IPS DF 19.7 (cell line): ENCODE measurements around the gene ZNG1F.
"Not testable (repeated sequence)": the region's sequence is repeated elsewhere in the genome, so short reads cannot be mapped to it uniquely, and the experiment has no call there.

Experiments
- DNase-seq: peaks from one replicate; pipeline ENCODE4 v3.0.0-alpha.2; 2013; ENCODE audit warnings: low read depth, low spot score

Gene ZNG1F

DNA sequence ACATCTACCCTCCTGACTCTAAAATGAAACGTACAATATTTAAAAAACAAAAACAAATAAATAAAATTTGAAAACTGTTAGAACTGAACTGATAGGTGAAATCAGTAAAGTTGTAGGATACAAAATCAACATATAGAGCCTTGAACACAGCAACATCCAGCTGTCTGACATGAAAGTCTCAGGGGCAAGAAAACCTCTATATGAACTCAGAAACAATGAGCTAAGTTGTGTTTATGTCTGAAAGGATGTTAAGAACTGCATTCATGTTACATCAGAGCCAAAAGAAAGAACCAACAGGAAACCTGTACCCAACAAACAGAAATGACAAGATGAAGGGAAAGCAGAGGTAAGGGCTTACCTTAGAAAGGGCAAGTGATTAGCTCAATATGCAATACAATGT is 102.4 kb downstream of the ZNG1F start:
- DNase-seq, result not testable (repeated sequence)

DNA sequence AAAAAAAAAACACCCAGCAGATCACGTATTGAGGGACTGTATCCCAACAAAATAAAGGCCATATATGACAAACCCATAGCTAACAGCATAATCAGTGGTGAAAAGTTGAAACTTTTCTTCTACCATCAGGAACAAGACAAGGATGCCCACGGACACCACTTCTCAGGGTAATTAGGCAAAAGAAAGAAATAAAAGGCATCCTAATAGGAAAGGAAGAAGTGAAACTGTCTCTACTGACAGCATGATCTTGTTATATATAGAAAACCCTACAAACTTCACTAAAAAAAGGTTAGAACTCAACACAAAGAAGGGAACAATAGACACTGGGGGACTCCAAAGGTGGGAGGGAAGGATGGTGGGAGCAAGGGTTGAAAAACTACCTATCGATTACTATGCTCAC is 102.9 kb downstream of the ZNG1F start:
- DNase-seq, result not testable (repeated sequence)

DNA sequence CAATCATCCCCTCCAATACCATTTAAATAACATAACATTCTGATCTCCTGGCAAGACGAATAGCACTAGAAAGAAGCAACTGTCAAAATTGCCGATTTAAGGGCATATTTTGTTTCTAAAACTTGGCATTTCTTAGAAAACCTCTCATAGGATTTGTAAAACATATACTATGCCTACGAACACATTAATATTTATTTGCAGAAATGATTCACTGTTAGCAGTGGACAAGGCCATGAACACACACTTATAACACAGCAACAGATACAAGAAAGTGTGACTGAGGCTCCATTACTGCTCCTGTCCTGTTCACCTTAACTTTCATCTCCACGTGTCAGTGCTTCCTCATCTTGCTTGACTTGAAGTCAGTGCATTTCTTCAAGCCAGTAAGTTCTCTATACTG is 106.8 kb downstream of the ZNG1F start:
- not testable (repeated sequence) for DNase-seq
